NT2/D1 (cell line): Measurements from ENCODE around the gene ZFP37.
"Not testable (repeated sequence)": the region's sequence is repeated elsewhere in the genome, so short reads cannot be mapped to it uniquely, and the experiment has no call there.

Source experiments
- SUZ12 ChIP-seq: IDR thresholded peaks from 2 replicates; pipeline ENCODE4 v1.6.1; 2011; ENCODE audit not compliant: insufficient read length, insufficient read depth; ENCODE audit errors: extremely low read depth
- YY1 ChIP-seq: IDR thresholded peaks from 2 replicates; pipeline ENCODE4 v1.6.1; 2011; ENCODE audit not compliant: insufficient read length, insufficient read depth
- ZNF274 ChIP-seq: IDR thresholded peaks from 2 replicates; pipeline ENCODE4 v1.6.1; 2011; ENCODE audit warnings: mild to moderate bottlenecking, low read depth, low read length

GRCh38 chr9:113089924-113090323 is 33.4 kb upstream of the ZFP37 start:
- not testable (repeated sequence) for TF ChIP-seq ZNF274, YY1, SUZ12
